HG03175 (cell line): ENCODE measurements around the gene ZNF827.

Experiments used
- ATAC-seq: cut with Tn5 transposase; IDR thresholded peaks from one replicate; pipeline ENCODE4 v1.9.1; 2021; ENCODE audit warnings: mild to moderate bottlenecking, moderate library complexity; ENCODE audit not compliant: unreplicated experiment

Gene ZNF827

GRCh38 chr4:145895056-145895455 lies 43.6 kb downstream of the ZNF827 start:
- ATAC-seq: no peak

- ATAC-seq: no peak
Observed at GRCh38 chr4:145891958-145892357, 46.7 kb downstream of the ZNF827 start.

GRCh38 chr4:145890689-145891088 lies 47.9 kb downstream of the ZNF827 start:
- ATAC-seq: no peak

GRCh38 chr4:145888393-145888792 lies 50.2 kb downstream of the ZNF827 start:
- ATAC-seq: no peak

GRCh38 chr4:145887241-145887991 lies 51.2 kb downstream of the ZNF827 start:
- no peak for ATAC-seq

GRCh38 chr4:145886871-145887240 lies 51.8 kb downstream of the ZNF827 start:
- no peak for ATAC-seq

GRCh38 chr4:145885666-145886065 lies 53.0 kb downstream of the ZNF827 start:
- no peak for ATAC-seq

- ATAC-seq: no peak
Observed at GRCh38 chr4:145884775-145885174, 53.8 kb downstream of the ZNF827 start.

- no peak for ATAC-seq
Observed at GRCh38 chr4:145883101-145883694, 55.4 kb downstream of the ZNF827 start.

GRCh38 chr4:145882604-145883003 lies 56.0 kb downstream of the ZNF827 start:
- no peak for ATAC-seq

- no peak for ATAC-seq
Observed at GRCh38 chr4:145881989-145882388, 56.6 kb downstream of the ZNF827 start.

GRCh38 chr4:145881576-145881975 lies 57.0 kb downstream of the ZNF827 start:
- no peak for ATAC-seq

- no peak for ATAC-seq
Observed at GRCh38 chr4:145880355-145880960, 58.2 kb downstream of the ZNF827 start.

GRCh38 chr4:145879598-145879997 lies 59.0 kb downstream of the ZNF827 start:
- no peak for ATAC-seq

GRCh38 chr4:145878501-145879435 lies 59.9 kb downstream of the ZNF827 start:
- no peak for ATAC-seq

- no peak for ATAC-seq
Observed at GRCh38 chr4:145876531-145877180, 62.0 kb downstream of the ZNF827 start.

- no peak for ATAC-seq
Observed at GRCh38 chr4:145873901-145874300, 64.7 kb downstream of the ZNF827 start.

GRCh38 chr4:145871209-145871608 lies 67.4 kb downstream of the ZNF827 start:
- no peak for ATAC-seq

GRCh38 chr4:145870155-145871020 lies 68.2 kb downstream of the ZNF827 start:
- ATAC-seq: no peak
